SU-DHL-6 (cell line): ENCODE data around the gene AGBL3.

Experiments used
- CTCF ChIP-seq: fragments of 200-600 bp; sonication (generic); IDR thresholded peaks from one replicate; pipeline ENCODE4 v1.5.1; 2017; ENCODE audit warnings: antibody characterized with exemption, mild to moderate bottlenecking, low read length, moderate library complexity; ENCODE audit not compliant: insufficient read depth, poor library complexity, severe bottlenecking
- EZH2phosphoT487 ChIP-seq: fragments of 200-600 bp; sonication (generic), shearing (Covaris generic); conservative IDR thresholded peaks from 2 replicates; pipeline ENCODE4 v1.6.1; 2018; ENCODE audit warnings: mild to moderate bottlenecking, antibody characterized with exemption, low read length, moderate library complexity, mixed read lengths

GRCh38 chr7:134941185-134941900 is 45.0 kb upstream of the AGBL3 start:
- TF ChIP-seq CTCF (no peak), EZH2phosphoT487 (no peak)
